OCI-LY7 (cell line): ENCODE data around the gene VASH1.

Experiments used
- CTCF ChIP-seq: fragments of 200-600 bp; sonication (generic); conservative IDR thresholded peaks from 2 replicates; pipeline ENCODE4 v1.5.1; 2014; ENCODE audit warnings: mild to moderate bottlenecking, antibody characterized with exemption, low read length, moderate library complexity, mixed read lengths
- EZH2phosphoT487 ChIP-seq: fragments of 200-600 bp; sonication (generic); IDR thresholded peaks from 2 replicates; pipeline ENCODE4 v1.6.1; 2018; ENCODE audit warnings: low read depth, borderline replicate concordance, mild to moderate bottlenecking, mixed run types, antibody characterized with exemption, low read length, moderate library complexity, mixed read lengths

DNA sequence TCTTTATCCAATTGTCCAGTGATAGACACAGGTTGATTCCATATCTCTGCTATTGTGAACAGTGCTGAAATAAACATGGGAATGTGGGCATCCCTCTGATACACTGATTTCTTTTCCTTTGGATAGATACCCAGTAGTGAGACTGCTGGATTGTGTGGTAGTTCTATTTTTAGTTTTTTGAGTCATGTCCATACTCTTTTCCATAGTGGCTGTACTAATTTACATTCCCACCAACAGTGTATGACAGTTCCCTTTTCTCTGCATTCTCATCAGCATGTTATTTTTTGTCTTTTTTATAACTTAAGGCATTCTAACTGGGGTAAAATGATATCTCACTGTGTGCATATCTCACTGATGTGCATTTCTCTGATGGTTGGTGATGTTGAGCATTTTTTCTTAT, 24.8 kb upstream of the VASH1 start:
- TF ChIP-seq EZH2phosphoT487 = no peak
- TF ChIP-seq CTCF = no peak
